DND-41 (cell line): ENCODE results near the gene THBS2.

Experiments
- CTCF ChIP-seq: IDR thresholded peaks from 2 replicates; pipeline ENCODE4 v1.5.1; 2012; ENCODE audit warnings: borderline replicate concordance, low read length, moderate library complexity, mild to moderate bottlenecking; ENCODE audit not compliant: poor library complexity, severe bottlenecking; ENCODE audit errors: extremely low read depth
- EZH2 ChIP-seq: IDR thresholded peaks from 3 replicates; pipeline ENCODE4 v1.6.1; 2012; ENCODE audit warnings: borderline replicate concordance, low read depth, mild to moderate bottlenecking, moderate library complexity, low read length, inconsistent platforms; ENCODE audit not compliant: severe bottlenecking

DNA sequence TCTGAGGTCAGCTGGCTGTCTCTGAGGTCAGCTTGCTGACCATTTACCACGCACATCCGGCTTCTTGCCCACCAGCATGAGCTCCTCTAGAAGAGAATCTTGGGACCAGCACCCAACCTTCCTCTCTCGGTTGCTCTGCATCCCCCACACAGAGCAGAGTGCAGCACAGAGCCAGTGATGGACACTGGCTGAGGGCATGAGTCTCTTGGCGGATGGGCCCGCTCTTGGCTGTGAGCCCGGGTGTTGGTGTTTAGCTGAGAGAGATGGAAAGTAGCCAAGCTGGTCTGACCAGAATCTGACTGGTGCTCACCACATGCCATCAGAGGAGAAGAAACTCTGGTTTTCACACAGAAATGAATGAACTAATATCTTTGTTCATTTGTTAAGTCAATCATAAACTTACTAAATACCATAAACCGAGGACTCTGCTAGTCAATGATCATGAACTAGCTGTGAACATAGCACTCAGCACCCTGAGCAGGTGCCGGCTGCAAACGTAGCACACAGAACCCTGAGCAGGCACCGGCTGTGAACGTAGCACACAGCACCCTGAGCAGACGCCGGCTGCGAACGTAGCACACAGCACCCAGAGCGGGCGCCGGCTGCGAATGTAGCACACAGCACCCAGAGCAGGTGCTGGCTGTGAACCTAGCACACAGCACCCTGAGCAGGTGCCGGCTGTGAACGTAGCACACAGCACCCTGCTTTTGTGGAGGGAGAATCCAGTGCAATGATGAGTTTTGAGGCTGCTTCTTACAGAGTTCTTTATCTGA is 10.4 kb upstream of the THBS2 start:
- no peak for TF ChIP-seq CTCF
- TF ChIP-seq EZH2: no peak
